ENCODE results near the gene HBM. TPM values are rescaled to one million over a fixed set of nuclear protein-coding genes. Genes with fewer than 3 reads are reported as not detected.

The HBM gene
- total RNA-seq, 1 experiment from 2014 or later, result not detected

- no peak for DNase-seq
- ChIA-PET POLR2A (ENCODE audit: unreplicated experiment) (no interaction called here), CTCF (no interaction called here)
- Histone ChIP-seq H2AFZ (no peak overlapping the region), H3K4me3 (no peak overlapping the region), H3K4me2 (no peak overlapping the region), H3K27me3 (ENCODE audit: insufficient read depth, low read depth) (no peaks in the 10 kb centered on the region), H3K27ac (no peak overlapping the region), H3F3A (ENCODE audit: insufficient read depth, low read depth) (peaks cover 14% of the 10 kb centered on the region; the same call in 1 of the 2 replicates), H3K79me2 (ENCODE audit: low read depth) (peaks cover 6% of the 10 kb centered on the region), H3K36me3 (ENCODE audit: low read depth) (no peaks in the 10 kb centered on the region), H4K20me1 (ENCODE audit: insufficient read depth) (no peaks in the 10 kb centered on the region), H3K4me1 (replicated peaks; ENCODE audit: insufficient read depth) (peaks cover 2% of the 10 kb centered on the region; the same call in 1 of the 2 replicates), H3K9me2 (ENCODE audit: insufficient read depth) (no peaks in the 10 kb centered on the region), H3K9me3 (ENCODE audit: insufficient read depth, low read depth) (no peaks in the 10 kb centered on the region)
- BruUV-seq (replicated peaks), result no TSS peak
- no peak for TF ChIP-seq CTCF (conservative IDR thresholded peaks at IDR 0.05)
- no peak for TF ChIP-seq EZH2 (IDR thresholded peaks at IDR 0.05; ENCODE audit: low read depth)
- intact Hi-C loops (cut with micrococcal nuclease; ENCODE audit: unreplicated experiment), result no loop called here
Observed at GRCh38 chr16:142405-142967, 23.3 kb upstream of the HBM start.

GRCh38 chr16:143047-143446, 22.7 kb upstream of the HBM start:
- ChIA-PET POLR2A (ENCODE audit: unreplicated experiment) (interaction anchor here (0.7 kb wide), 1 partner anchor 23 kb away, joined by 5 read pairs; no protein-coding TSS in a partner anchor), CTCF (no interaction called here)
- Histone ChIP-seq H3K9me3 (ENCODE audit: insufficient read depth, low read depth) (no peaks in the 10 kb centered on the region), H3K27me3 (ENCODE audit: insufficient read depth, low read depth) (no peaks in the 10 kb centered on the region), H2AFZ (no peak overlapping the region), H3K4me3 (no peak overlapping the region), H3K27ac (no peak overlapping the region), H3K36me3 (ENCODE audit: low read depth) (no peaks in the 10 kb centered on the region), H3K4me1 (replicated peaks; ENCODE audit: insufficient read depth) (no peaks in the 10 kb centered on the region), H4K20me1 (ENCODE audit: insufficient read depth) (no peaks in the 10 kb centered on the region), H3K4me2 (no peak overlapping the region), H3K9me2 (ENCODE audit: insufficient read depth) (no peaks in the 10 kb centered on the region), H3K79me2 (ENCODE audit: low read depth) (peaks cover under 1% of the 10 kb centered on the region), H3F3A (ENCODE audit: insufficient read depth, low read depth) (peaks cover 14% of the 10 kb centered on the region; the same call in 1 of the 2 replicates)
- intact Hi-C loops (cut with micrococcal nuclease; ENCODE audit: unreplicated experiment), result no loop called here
- no peak for DNase-seq
- TF ChIP-seq CTCF (conservative IDR thresholded peaks at IDR 0.05) (no peak), EZH2 (IDR thresholded peaks at IDR 0.05; ENCODE audit: low read depth) (no peak)
- BruUV-seq (replicated peaks), result no TSS peak

GRCh38 chr16:143456-143855, 22.3 kb upstream of the HBM start:
- H3K27me3 ChIP-seq (ENCODE audit: insufficient read depth, low read depth), result no peaks in the 10 kb centered on the region
- H3K36me3 ChIP-seq (ENCODE audit: low read depth), result no peaks in the 10 kb centered on the region
- no TSS peak for BruUV-seq (replicated peaks)
- no peaks in the 10 kb centered on the region for H3K79me2 ChIP-seq (ENCODE audit: low read depth)
- no peak for DNase-seq
- H3K27ac ChIP-seq, result no peak overlapping the region
- H3K9me2 ChIP-seq (ENCODE audit: insufficient read depth), result no peaks in the 10 kb centered on the region
- ChIA-PET CTCF (no interaction called here), POLR2A (ENCODE audit: unreplicated experiment) (interaction anchor here (0.7 kb wide), 1 partner anchor 23 kb away, joined by 5 read pairs; no protein-coding TSS in a partner anchor)
- no peaks in the 10 kb centered on the region for H3K4me1 ChIP-seq (replicated peaks; ENCODE audit: insufficient read depth)
- intact Hi-C loops (cut with micrococcal nuclease; ENCODE audit: unreplicated experiment), result no loop called here
- TF ChIP-seq EZH2 (IDR thresholded peaks at IDR 0.05; ENCODE audit: low read depth) (no peak), CTCF (conservative IDR thresholded peaks at IDR 0.05) (no peak)
- peaks cover 14% of the 10 kb centered on the region; the same call in 1 of the 2 replicates for H3F3A ChIP-seq (ENCODE audit: insufficient read depth, low read depth)
- H3K4me2 ChIP-seq, result no peak overlapping the region
- H3K4me3 ChIP-seq, result no peak overlapping the region
- H4K20me1 ChIP-seq (ENCODE audit: insufficient read depth), result no peaks in the 10 kb centered on the region
- H3K9me3 ChIP-seq (ENCODE audit: insufficient read depth, low read depth), result no peaks in the 10 kb centered on the region
- no peak overlapping the region for H2AFZ ChIP-seq

All from PC-9 (cell line).